Erythroblast (primary cell): ENCODE data around the gene RLN1.

Experiments used
- GATA1 ChIP-seq: IDR thresholded peaks from 2 replicates; pipeline ENCODE4 v1.6.1; 2011; ENCODE audit warnings: low read depth, mild to moderate bottlenecking, control low read depth, low read length, moderate library complexity
- POLR2A ChIP-seq: IDR thresholded peaks from 2 replicates; pipeline ENCODE4 v1.6.1; 2011; ENCODE audit warnings: mild to moderate bottlenecking, low read length

- no peak for TF ChIP-seq POLR2A
- no peak for TF ChIP-seq GATA1
Observed at GRCh38 chr9:5326187-5326586, 13.5 kb downstream of the RLN1 start.
